Activated naive CD4-positive, alpha-beta T cell treated with anti-CD3 and anti-CD28 coated beads, Interleukin-2, amount 50 U/mL, for 72 hours (primary cell): ENCODE measurements around the gene YJEFN3. TPM values are rescaled to one million over a fixed set of nuclear protein-coding genes. Genes with fewer than 3 reads are reported as not detected.

Experiments
- ATAC-seq, 2 donors: fragments of 150-1000 bp; cut with Tn5 transposase; 2 replicates each; pipeline ENCODE4 v1.10.0; 2021; ENCODE audit warnings: mild to moderate bottlenecking in 2 of 2, moderate library complexity in 2 of 2
- DNase-seq, 2 donors: peaks; one replicate each; pipeline ENCODE4 v3.0.0; 2021 to 2022; ENCODE audit warnings: low spot score in 2 of 2
- H3K27ac Mint-ChIP-seq, 2 donors: one replicate each; pipeline ENCODE4 v1.8.0; 2022; ENCODE audit warnings: mild to moderate bottlenecking in 2 of 2, mixed read lengths in 2 of 2
- H3K36me3 Mint-ChIP-seq, 2 donors: one replicate each; pipeline ENCODE4 v1.8.0; 2022; ENCODE audit warnings: mixed read lengths in 2 of 2
- H3K9me3 Mint-ChIP-seq, 2 donors: one replicate each; pipeline ENCODE4 v1.8.0; 2022; ENCODE audit warnings: mixed read lengths in 2 of 2
- total RNA-seq, 2 donors: library from RNA; stranded (reverse); gene quantifications; one replicate each; pipeline ENCODE4 v1.2.3, GENCODE V29; 2022

YJEFN3 gene
- total RNA-seq, 2 donors from 2014 or later = 5.7 to 11.3 TPM

DNA sequence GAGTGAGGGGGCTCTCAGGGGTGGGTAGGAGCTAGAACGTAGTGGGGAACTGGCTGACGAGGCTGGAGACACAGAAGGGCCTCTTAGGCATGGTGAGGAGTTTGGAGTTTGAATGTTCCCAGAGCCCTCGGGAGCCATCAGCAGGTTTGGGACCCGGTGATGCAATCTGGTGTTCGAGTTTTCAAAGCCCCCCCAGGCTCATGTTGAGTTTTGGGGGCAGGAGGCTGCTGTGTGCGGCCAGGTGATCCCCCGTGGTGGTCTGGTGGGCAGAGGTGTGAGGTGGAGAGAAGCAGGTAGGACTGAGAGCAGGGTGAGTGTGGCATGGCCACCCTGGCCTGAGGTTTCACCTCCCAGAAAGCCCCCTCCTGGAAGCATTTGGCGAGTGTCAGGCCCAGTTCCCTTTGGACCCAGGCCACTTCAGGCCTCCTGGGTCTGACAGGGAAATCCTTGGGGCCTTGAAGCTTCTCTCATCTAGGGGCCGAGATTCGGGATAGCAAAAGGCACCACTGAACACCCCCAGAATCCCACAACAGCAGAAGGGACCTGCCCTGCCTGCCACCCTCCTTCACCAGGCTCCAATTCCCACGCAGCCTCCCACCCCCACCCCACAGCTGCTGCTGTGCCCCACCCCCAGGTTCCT is 1.2 kb downstream of the YJEFN3 start:
- no peak for ATAC-seq
- Mint-ChIP-seq H3K36me3 (no peaks in the 10 kb centered on the region), H3K27ac (no peak overlapping the region), H3K9me3 (no peaks in the 10 kb centered on the region)
- no peak for DNase-seq

DNA sequence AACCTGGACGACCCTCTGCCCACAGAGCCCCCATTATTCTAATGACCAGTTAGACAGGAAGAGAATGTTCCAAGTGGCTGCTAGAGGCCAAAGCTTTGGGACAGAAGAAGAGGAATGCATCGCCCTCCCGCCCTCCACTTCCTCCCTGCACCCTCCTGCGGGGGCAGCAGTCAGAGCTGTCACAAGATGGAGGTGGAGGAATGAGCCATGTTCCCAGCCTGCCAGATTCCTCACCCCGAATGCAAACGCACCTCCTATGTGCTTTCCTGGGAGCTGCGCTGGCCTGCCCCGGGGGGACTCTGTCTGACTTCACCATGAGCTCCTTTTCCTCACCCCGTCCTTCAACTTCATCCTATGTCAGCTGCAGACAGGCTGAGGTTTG is 1.7 kb downstream of the YJEFN3 start:
- DNase-seq (no peak), ATAC-seq (no peak)
- no peaks in the 10 kb centered on the region for H3K36me3 Mint-ChIP-seq
- no peaks in the 10 kb centered on the region for H3K9me3 Mint-ChIP-seq
- peak overlapping the region in 1 of 2 donors; percentile 40 for H3K27ac Mint-ChIP-seq

DNA sequence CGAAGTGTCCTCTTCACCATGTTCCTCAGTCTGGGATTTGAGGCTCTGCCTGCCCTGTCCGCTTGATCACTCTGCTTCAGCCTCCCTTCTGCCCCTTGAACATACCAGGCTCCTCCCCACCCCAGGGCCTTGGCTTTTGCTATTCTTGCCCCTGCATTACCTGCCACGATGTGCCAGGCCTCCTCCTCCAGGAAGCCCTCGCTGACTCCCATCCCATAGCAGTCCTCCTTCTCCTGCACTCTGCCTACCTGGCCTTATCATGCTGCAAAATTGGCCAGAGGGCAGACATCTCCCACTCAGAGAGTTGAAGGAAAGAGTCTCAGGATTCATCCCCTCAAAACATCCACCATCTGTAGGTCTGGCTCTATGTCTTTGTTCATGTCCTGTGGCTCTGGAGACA is 2.2 kb downstream of the YJEFN3 start:
- no peaks in the 10 kb centered on the region for H3K36me3 Mint-ChIP-seq
- DNase-seq (no peak), ATAC-seq (no peak)
- no peaks in the 10 kb centered on the region for H3K9me3 Mint-ChIP-seq
- H3K27ac Mint-ChIP-seq = peak overlapping the region; percentile 40 to 91

DNA sequence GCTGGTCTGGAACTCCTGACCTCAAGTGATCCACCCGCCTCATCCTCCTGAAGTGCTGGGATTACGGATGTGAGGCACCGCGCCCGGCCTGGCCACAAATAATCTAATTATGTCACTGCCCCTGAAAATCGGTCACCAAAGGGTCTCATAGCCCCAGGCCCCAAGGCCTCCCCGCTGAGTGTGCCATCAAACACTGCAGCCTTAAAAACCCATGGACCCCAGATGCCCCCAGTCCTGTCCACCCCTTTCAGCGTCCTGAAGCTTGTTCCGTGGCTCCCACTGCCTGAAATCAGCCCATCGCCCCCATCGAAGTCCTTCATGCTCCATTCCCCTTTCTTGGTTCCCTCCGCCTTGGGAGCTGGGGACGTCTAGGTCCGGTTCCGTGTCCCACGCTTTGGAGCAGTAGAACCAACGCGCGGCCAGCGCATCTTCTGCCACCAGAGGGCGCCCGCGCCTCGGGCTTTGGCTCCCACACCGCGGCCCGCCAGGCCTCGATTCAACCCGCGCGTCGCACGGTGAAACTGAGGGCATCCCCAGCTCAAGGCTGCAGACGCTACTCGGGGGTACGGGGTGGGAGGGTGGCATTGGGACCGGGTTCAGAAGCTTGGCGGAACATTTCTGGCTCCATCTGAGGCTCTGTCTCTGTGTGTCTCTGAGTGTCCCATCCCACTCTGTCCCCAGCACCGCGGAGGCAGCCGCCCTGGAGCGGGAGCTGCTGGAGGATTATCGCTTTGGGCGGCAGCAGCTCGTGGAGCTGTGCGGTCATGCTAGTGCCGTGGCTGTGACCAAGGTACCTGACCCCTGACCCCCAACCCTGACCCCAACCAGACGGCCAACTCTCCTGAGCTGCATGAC is 3.5 kb downstream of the YJEFN3 start:
- peak; percentile 81 to 89 for ATAC-seq
- Mint-ChIP-seq H3K27ac (peak overlapping the region in 1 of 2 donors; percentile 25), H3K36me3 (no peaks in the 10 kb centered on the region), H3K9me3 (no peaks in the 10 kb centered on the region)
- DNase-seq = peak; percentile 83 to 95

DNA sequence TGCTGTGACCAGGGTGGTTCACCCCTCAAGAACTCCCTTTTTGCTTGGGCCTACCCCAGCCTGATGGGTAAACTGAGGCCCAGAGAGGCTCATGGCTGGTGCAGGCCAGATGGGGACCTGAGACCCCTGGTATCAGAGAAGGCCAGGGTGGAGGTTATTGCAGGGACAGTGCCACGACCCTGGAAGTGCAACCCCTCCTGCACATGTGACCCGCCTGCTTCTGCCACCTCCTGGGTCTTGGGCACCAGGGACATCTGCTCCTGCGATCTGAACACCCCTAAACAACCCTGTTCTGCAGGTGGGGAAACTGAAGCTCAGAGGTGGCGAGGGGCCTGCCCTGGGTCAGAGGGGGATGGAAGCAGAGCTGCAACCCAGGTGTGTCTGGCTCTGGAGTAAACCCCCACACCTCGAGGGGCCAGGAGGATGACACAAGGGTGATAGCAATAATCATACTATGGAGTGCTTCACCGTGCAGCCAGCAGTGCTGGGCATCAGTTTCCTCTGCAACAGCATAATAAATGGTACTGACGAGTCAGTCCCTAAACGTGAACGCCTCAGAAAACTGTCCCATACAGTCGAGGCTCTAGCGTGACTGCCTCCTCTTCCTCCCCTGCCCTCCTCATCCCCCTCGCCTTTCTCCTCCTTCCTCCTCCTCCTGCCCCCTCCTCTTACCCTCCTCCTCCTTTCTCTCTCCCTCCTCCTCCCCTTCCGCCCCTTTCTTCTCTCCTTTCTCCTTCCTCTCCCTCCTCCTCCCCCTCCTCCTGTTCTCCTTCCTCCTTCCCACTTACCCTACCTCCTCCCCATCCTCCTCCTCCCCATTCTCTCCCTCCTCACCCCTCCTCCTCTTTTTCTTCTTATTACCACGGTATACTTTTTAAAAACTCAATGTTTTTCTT is 4.3 kb downstream of the YJEFN3 start:
- ATAC-seq = no peak
- Mint-ChIP-seq H3K36me3 (no peaks in the 10 kb centered on the region), H3K9me3 (no peaks in the 10 kb centered on the region), H3K27ac (no peak overlapping the region)
- DNase-seq = no peak

DNA sequence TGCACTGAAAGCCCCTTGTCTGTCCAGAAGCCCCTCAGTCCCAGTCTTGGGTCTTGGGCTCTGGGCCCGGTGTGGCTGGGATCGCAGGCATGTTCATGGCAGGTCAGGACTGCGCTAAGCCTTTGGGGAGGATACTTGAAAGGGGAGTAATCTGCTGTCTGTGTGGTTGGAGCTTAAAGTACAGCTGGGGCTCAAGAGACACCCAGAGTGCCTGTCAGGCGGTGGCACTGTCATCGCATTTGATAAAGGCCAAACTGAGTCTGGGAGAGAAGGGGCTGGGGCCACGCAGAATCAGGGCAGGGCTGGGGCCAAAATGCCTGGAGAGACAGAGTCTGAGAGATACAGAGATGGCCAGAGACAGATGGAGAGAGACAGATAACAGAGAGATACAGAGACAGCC is 5.1 kb downstream of the YJEFN3 start:
- no peak for DNase-seq
- no peak for ATAC-seq
- Mint-ChIP-seq H3K9me3 (no peaks in the 10 kb centered on the region), H3K36me3 (no peaks in the 10 kb centered on the region), H3K27ac (peak overlapping the region in 1 of 2 donors; percentile 8)

DNA sequence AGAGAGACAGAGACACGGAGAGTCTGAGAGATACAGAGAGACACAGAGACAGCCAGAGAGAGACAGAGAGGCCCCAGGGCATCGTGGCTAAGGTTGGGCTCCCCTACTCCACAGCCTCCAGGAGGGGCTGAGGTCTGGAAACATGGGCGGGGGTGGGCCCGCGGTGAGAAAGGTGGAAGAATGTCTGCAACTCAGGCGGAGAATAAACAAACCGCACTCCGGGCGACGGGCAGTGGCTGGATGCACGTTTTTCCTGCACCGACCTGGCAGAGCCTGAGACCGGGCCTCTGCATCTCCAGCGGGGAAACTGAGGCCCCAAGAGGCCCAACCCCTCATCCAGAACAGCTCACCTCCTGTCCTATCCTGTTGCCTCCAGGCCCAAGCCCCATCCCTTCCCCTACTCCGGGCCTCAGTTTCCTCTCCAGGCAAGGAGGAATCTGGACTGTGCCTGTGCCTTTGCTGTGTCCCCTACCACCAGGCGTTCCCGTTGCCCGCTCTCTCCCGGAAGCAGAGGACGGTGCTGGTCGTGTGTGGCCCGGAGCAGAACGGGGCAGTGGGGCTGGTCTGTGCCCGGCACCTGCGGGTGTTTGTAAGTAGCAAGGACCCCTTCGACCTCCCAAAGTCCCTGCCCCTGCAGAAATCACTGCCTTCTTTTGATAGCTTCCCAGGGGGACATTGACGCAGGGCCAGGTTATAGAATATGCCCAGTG is 6.0 kb downstream of the YJEFN3 start:
- ATAC-seq = no peak
- peak overlapping the region in 1 of 2 donors; percentile 8 for H3K27ac Mint-ChIP-seq
- H3K9me3 Mint-ChIP-seq = no peaks in the 10 kb centered on the region
- DNase-seq = no peak
- no peaks in the 10 kb centered on the region for H3K36me3 Mint-ChIP-seq

DNA sequence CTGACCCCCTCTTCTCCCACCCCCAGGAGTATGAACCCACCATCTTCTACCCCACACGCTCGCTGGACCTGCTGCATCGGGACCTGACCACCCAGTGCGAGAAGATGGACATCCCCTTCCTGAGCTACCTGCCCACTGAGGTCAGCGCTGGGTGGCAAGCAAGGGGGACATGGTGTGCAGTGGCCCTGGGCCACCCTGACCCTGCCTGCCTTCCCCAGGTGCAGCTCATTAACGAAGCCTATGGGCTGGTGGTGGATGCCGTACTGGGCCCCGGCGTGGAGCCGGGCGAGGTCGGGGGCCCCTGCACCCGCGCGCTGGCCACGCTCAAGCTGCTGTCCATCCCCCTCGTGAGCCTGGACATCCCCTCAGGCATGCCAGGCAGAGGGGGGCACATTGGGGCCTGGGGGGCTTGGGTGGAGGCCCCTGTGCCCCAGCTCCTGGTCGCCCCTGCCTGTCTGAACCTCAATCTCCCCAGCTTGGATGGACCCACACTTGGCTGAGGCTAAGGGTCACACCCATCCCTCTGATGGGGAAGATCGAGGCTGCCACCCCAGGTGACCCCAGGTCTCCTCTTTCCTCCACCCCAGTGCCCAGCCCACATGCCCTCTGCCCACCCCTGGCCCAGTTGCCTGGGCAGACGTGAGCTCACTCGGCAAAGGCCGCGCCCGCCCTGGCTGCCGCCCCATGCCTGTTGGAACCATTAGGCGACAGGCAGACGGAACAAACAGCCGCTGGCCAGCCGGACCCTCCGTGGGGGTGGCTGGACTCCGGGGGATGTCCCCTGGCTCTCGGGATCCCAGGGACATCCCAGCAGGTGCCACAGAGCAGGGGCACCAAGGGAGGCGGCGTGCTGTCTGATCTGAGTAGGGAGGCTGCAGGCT is 6.8 kb downstream of the YJEFN3 start:
- Mint-ChIP-seq H3K36me3 (no peaks in the 10 kb centered on the region), H3K27ac (no peak overlapping the region), H3K9me3 (no peaks in the 10 kb centered on the region)
- DNase-seq = no peak
- no peak for ATAC-seq

DNA sequence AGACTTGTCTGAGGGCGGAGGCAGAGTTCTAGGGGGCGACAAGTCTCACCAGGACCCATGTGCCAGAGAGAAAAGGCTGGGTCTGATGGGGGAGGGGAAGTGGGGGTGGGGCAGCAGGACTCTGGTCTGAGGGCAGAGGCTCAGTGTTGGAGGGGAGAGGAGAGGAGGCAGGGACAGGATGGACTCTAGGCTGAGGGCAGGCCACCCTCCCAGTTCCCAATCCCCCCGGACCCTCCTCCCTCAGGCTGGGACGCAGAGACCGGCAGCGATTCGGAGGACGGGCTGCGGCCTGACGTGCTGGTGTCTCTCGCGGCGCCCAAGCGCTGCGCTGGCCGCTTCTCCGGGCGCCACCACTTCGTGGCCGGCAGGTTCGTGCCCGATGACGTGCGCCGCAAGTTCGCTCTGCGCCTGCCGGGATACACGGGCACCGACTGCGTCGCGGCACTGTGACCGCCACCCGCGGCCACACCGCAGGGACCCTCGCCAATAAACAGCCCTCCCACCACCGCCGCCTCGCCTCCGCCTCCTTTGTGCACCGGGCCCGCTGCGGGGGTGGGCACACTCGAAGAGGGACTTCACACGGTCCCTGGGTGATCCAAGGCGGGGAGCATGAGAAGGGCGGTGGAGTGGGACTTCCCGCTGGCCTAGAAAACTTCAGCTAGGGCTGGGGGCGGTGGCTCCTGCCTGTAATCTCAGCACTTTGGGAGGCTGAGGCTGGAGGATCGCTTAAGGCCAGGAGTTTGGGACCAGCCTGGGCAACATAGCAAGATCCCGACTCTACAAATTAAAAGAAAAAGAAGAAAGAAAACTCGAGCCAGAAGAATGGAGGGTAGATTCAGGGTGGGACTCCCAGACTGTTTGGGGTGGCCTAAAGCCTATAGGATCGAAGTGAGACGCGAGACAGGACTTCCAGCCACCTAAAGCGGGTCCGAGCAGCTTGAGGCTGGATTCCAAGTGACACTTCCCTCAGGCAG is 8.7 kb downstream of the YJEFN3 start:
- DNase-seq = no peak
- Mint-ChIP-seq H3K27ac (peak overlapping the region in 1 of 2 donors; percentile 70), H3K9me3 (no peaks in the 10 kb centered on the region), H3K36me3 (no peaks in the 10 kb centered on the region)
- no peak for ATAC-seq

DNA sequence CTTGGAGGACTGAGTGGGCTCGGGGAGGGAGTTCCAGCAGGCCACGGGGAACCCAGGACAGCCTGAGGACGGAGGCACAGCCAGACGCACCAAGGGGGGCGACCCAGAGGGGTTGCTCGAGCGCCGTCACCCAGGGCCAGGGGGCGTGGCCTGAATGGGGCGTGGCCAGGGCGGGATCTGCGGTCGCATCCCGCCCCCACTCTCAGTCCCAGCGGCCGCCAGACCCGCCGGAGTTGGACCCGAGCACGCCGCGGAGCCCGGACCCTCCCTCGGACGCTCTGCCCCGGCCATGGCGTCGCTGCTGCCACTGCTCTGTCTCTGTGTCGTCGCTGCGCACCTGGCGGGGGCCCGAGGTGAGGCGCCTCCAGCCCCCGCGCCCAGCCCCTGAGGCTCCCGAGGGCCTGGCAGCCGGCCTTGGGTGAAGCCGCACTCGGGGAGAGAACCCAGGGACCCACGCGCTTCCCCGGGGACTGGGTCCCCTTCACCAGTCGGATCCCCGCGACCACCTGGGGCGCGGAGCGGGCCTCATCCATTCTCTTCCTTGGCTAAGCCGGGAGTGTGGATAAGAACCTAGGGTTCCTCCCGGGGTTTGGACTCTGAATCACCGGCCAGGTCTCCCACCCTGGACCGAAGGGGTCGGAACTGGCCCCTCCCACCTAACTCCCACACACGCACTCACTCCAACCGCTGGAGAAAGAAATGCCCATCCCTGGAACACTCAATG is 9.5 kb downstream of the YJEFN3 start, which contains the start of gene CILP2:
TSS of gene CILP2 (plus strand) at position 205 of the 724 bp plus-strand sequence. CDS start at position 290, 85 bp downstream.
- Mint-ChIP-seq H3K27ac (peak within 1 kb of the TSS in 1 of 2 donors; percentile 16), H3K9me3 (no peaks in the 10 kb centered on the region), H3K36me3 (no peaks in the 10 kb centered on the region)
- DNase-seq = no peak
- ATAC-seq = no peak

DNA sequence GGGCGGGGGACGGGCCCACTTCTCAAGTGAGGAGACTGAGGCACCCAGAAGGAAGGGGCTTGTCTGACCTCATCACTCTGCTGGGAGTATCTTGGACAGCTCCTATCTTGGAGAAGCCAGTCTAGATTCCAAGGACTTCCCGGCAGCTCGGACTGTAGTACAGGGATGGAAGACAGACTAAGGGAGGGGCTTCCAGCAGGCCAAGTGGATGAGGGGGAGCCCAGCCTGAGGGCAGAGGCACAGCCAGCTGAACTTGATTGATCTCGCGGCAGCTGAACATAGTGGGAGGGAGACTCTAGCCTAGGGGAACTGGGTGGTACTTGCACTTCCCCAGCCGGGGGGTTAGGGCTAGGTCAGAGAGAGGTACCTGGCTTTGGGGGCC is 10.1 kb downstream of the YJEFN3 start:
- no peaks in the 10 kb centered on the region for H3K9me3 Mint-ChIP-seq
- H3K27ac Mint-ChIP-seq = peak overlapping the region in 1 of 2 donors; percentile 16
- H3K36me3 Mint-ChIP-seq = no peaks in the 10 kb centered on the region
- ATAC-seq = no peak
- no peak for DNase-seq

DNA sequence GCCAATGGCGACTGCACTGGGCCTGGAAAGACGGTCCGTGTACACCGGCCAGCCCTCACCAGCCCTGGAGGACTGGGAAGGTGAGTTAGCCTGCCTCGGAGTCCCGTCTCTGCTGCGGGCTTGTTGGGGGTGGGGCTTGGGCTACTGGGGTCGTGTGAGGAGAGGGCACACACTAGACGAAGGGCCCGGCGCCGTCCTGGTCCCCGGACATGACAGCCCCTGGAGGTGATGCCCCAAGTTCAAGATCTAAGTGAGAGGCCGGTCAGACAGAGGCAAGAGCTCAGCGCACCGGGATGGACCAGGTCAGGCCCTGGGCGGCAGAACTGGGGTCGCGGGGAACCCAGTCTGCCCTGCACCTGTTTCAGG is 11.0 kb downstream of the YJEFN3 start:
- Mint-ChIP-seq H3K27ac (no peak overlapping the region), H3K36me3 (no peaks in the 10 kb centered on the region), H3K9me3 (no peaks in the 10 kb centered on the region)
- DNase-seq (no peak), ATAC-seq (no peak)

DNA sequence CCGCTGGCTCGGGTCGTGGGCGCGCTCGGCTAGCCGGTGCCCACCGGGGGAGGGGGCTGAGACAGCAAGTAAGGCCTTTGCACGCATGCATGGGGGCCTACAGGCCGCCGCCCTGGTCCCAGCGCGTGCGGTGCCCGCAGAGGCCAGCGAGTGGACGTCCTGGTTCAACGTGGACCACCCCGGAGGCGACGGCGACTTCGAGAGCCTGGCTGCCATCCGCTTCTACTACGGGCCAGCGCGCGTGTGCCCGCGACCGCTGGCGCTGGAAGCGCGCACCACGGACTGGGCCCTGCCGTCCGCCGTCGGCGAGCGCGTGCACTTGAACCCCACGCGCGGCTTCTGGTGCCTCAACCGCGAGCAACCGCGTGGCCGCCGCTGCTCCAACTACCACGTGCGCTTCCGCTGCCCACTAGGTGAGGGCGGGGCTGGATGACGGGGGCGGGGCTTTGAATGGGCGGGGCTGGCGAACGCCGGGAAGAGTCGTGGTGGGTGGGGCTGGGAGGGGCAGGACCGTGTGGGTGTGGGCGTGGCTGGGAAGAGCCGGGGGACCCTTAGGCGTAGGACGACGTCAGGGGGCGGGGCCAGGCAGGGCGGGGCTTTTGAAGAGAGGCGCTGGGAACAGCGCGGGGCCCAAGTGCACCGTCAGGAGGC is 11.5 kb downstream of the YJEFN3 start:
- H3K36me3 Mint-ChIP-seq = no peaks in the 10 kb centered on the region
- H3K9me3 Mint-ChIP-seq = no peaks in the 10 kb centered on the region
- peak in 1 of 2 donors; percentile 66 for DNase-seq
- H3K27ac Mint-ChIP-seq = no peak overlapping the region
- ATAC-seq = peak; percentile 10 to 50
